Mesenchymal stem cell (in vitro differentiated cells and primary cell): ENCODE results near the gene IFT88.

Source experiments
- DNase-seq: peaks from one replicate; pipeline ENCODE4 v3.0.0-alpha.2; 2013
- H2AFZ ChIP-seq: one replicate; pipeline ENCODE4 v1.6.1; 2013; ENCODE audit warnings: low read depth, mild to moderate bottlenecking, control low read depth, inconsistent platforms, low read length, moderate library complexity
- H2AK5ac ChIP-seq: 2 replicates; pipeline ENCODE4 v1.6.1; 2013; ENCODE audit warnings: low read length, moderate library complexity, mild to moderate bottlenecking, inconsistent platforms; ENCODE audit not compliant: severe bottlenecking
- H2BK120ac ChIP-seq: one replicate; pipeline ENCODE4 v1.6.1; 2013; ENCODE audit warnings: low read depth, mild to moderate bottlenecking, inconsistent platforms, low read length, moderate library complexity
- H2BK12ac ChIP-seq, 2 experiments: one replicate each; pipeline ENCODE4 v1.6.1; 2013; ENCODE audit warnings: inconsistent platforms in 2 of 2, low read length in 2 of 2, mild to moderate bottlenecking in 2 of 2, moderate library complexity in 2 of 2, control low read depth in 1 of 2
- H2BK15ac ChIP-seq: one replicate; pipeline ENCODE4 v1.6.1; 2013; ENCODE audit warnings: mild to moderate bottlenecking, low read depth, inconsistent platforms; ENCODE audit not compliant: poor library complexity, severe bottlenecking
- H2BK5ac ChIP-seq: 2 replicates; pipeline ENCODE4 v1.6.1; 2013; ENCODE audit warnings: low read depth, mild to moderate bottlenecking, low read length, control low read depth, inconsistent platforms; ENCODE audit not compliant: poor library complexity, severe bottlenecking
- H3K14ac ChIP-seq, 2 experiments: one replicate each; pipeline ENCODE4 v1.6.1; 2013; ENCODE audit warnings: inconsistent platforms in 2 of 2, low read length in 2 of 2, control low read depth in 1 of 2, mild to moderate bottlenecking in 1 of 2, moderate library complexity in 1 of 2
- H3K18ac ChIP-seq, 2 experiments: one replicate each; pipeline ENCODE4 v1.6.1; 2013; ENCODE audit warnings: inconsistent platforms in 2 of 2, low read length in 2 of 2, control low read depth in 1 of 2, low read depth in 1 of 2, mild to moderate bottlenecking in 1 of 2
- H3K23ac ChIP-seq, 2 experiments: one replicate each; pipeline ENCODE4 v1.6.1; 2013; ENCODE audit warnings: inconsistent platforms in 2 of 2, low read length in 2 of 2, mild to moderate bottlenecking in 2 of 2, moderate library complexity in 2 of 2, control low read depth in 1 of 2
- H3K27ac ChIP-seq: 2 replicates; pipeline ENCODE4 v1.5.1; 2013; ENCODE audit warnings: mild to moderate bottlenecking, moderate library complexity, low read length, control low read depth, inconsistent platforms; ENCODE audit not compliant: poor library complexity, severe bottlenecking
- H3K27me3 ChIP-seq, 2 experiments: 2 replicates each; pipeline versions ENCODE4 v1.6.1 to v1.7.0; 2013; ENCODE audit warnings: low read length in 2 of 2, mild to moderate bottlenecking in 2 of 2, moderate library complexity in 2 of 2, control low read depth in 1 of 2, inconsistent platforms in 1 of 2; ENCODE audit not compliant: control insufficient read depth in 1 of 2, insufficient read depth in 1 of 2
- H3K36me3 ChIP-seq, 2 experiments: 2 replicates each; pipeline versions ENCODE4 v1.6.1 to v1.7.0; 2013; ENCODE audit warnings: low read length in 2 of 2, control low read depth in 1 of 2, inconsistent platforms in 1 of 2, low read depth in 1 of 2, mild to moderate bottlenecking in 1 of 2; ENCODE audit not compliant: insufficient read depth in 2 of 2, control insufficient read depth in 1 of 2
- H3K4ac ChIP-seq, 2 experiments: one replicate each; pipeline ENCODE4 v1.6.1; 2013; ENCODE audit warnings: inconsistent platforms in 2 of 2, low read length in 2 of 2, mild to moderate bottlenecking in 2 of 2, moderate library complexity in 2 of 2, control low read depth in 1 of 2, low read depth in 1 of 2
- H3K4me1 ChIP-seq: 2 replicates; pipeline ENCODE4 v1.6.1; 2013; ENCODE audit warnings: low read depth, low read length, control low read depth; ENCODE audit not compliant: control insufficient read depth, insufficient read depth
- H3K4me2 ChIP-seq: 2 replicates; pipeline ENCODE4 v1.6.1; 2013; ENCODE audit warnings: low read length, mild to moderate bottlenecking, inconsistent platforms; ENCODE audit not compliant: poor library complexity, severe bottlenecking
- H3K4me3 ChIP-seq, 2 experiments: 2 replicates each; pipeline versions ENCODE4 v1.5.1 to v1.7.0; 2013; ENCODE audit warnings: low read length in 2 of 2, mild to moderate bottlenecking in 2 of 2, control low read depth in 1 of 2, low read depth in 1 of 2; ENCODE audit not compliant: insufficient read depth in 1 of 2
- H3K79me1 ChIP-seq: replicated peaks from 2 replicates; pipeline ENCODE4 v1.6.1; 2013; ENCODE audit warnings: mild to moderate bottlenecking, control low read depth, low read length, inconsistent platforms; ENCODE audit not compliant: poor library complexity, severe bottlenecking
- H3K9ac ChIP-seq: 2 replicates; pipeline ENCODE4 v1.7.0; 2013; ENCODE audit warnings: mild to moderate bottlenecking, low read length, moderate library complexity
- H3K9me3 ChIP-seq: 2 replicates; pipeline ENCODE4 v1.7.0; 2013; ENCODE audit warnings: mild to moderate bottlenecking, low read length; ENCODE audit not compliant: control insufficient read depth
- H4K8ac ChIP-seq: one replicate; pipeline ENCODE4 v1.6.1; 2013; ENCODE audit warnings: inconsistent platforms, mild to moderate bottlenecking, low read length, moderate library complexity
- H4K91ac ChIP-seq: one replicate; pipeline ENCODE4 v1.6.1; 2013; ENCODE audit warnings: mild to moderate bottlenecking, low read length, inconsistent platforms
- WGBS: methylation state at CpG from one replicate; pipeline ENCODE4 v1.1.7; 2013; ENCODE audit warnings: mixed read lengths; 5-methylcytosine and 5-hydroxymethylcytosine counted together

Gene IFT88

GRCh38 chr13:20709782-20710181 is 142.8 kb downstream of the IFT88 start:
- H3K23ac ChIP-seq = no peak overlapping the region
- H3K36me3 ChIP-seq = no peaks in the 10 kb centered on the region

GRCh38 chr13:20711301-20712044 is 144.5 kb downstream of the IFT88 start:
- peaks cover 0 to 5% of the 10 kb centered on the region in 2 experiments for H3K27me3 ChIP-seq

More at GRCh38 chr13:20709782-20710181, 142.8 kb downstream of the IFT88 start:
- Histone ChIP-seq H4K8ac (no peak overlapping the region), H2AK5ac (no peak overlapping the region), H3K9me3 (no peaks in the 10 kb centered on the region), H3K4me2 (no peak overlapping the region), H3K18ac (no peak overlapping the region), H3K79me1 (no peaks in the 10 kb centered on the region), H2AFZ (no peak overlapping the region), H3K4me3 (no peak overlapping the region), H2BK5ac (no peak overlapping the region), H4K91ac (no peak overlapping the region), H3K27ac (no peak overlapping the region), H2BK15ac (no peak overlapping the region), H3K4me1 (peaks cover 2% of the 10 kb centered on the region), H2BK120ac (no peak overlapping the region), H3K4ac (no peak overlapping the region), H2BK12ac (no peak overlapping the region), H3K14ac (no peak overlapping the region), H3K9ac (peak overlapping the region; percentile 54), H3K27me3 (peaks cover 0 to 10% of the 10 kb centered on the region in 2 experiments)
- 80% methylated on average over 3 of the region's 4 CpGs for WGBS
- peak; percentile 4 for DNase-seq

DNA sequence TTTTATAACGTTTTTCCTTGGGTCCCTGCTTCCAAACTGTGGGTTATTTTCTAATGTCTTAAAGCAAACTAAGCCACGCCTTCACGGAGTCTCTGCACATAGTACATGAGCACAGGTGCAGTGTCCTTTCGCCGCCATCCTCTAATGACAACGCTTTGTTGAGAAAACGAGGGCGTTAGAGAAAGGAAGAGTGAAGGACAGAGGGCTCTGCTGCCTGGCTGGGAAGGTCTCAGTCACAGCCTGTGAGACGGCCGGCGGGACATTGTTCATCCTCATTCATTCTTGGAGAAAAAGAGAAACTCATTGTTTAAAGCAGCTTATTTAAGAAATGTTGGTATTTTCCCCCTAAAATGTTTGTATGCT is 146.0 kb downstream of the IFT88 start:
- no peak overlapping the region for H3K14ac ChIP-seq
- H3K4ac ChIP-seq = no peak overlapping the region
- no peaks in the 10 kb centered on the region for H3K9me3 ChIP-seq
- no peak for DNase-seq
- H2BK12ac ChIP-seq = no peak overlapping the region
- H3K27me3 ChIP-seq = peaks cover 0 to 5% of the 10 kb centered on the region in 2 experiments
- H3K23ac ChIP-seq = no peak overlapping the region
- no peak overlapping the region for H2BK120ac ChIP-seq
- 44% methylated on average over 10 of the region's 11 CpGs for WGBS
- H3K4me1 ChIP-seq = peaks cover 2% of the 10 kb centered on the region
- H3K79me1 ChIP-seq = no peaks in the 10 kb centered on the region
- no peak overlapping the region for H4K8ac ChIP-seq
- H4K91ac ChIP-seq = no peak overlapping the region
- no peak overlapping the region for H3K27ac ChIP-seq
- H3K9ac ChIP-seq = peak overlapping the region; percentile 83
- H3K18ac ChIP-seq = no peak overlapping the region
- no peak overlapping the region for H3K4me2 ChIP-seq
- no peak overlapping the region for H2BK15ac ChIP-seq
- no peak overlapping the region for H2AFZ ChIP-seq
- H3K36me3 ChIP-seq = no peaks in the 10 kb centered on the region
- H2BK5ac ChIP-seq = no peak overlapping the region
- H2AK5ac ChIP-seq = no peak overlapping the region
- peak overlapping the region in 1 of 2 experiments; percentile 67 for H3K4me3 ChIP-seq

More at GRCh38 chr13:20711301-20712044, 144.5 kb downstream of the IFT88 start:
- no peak overlapping the region for H3K4ac ChIP-seq
- H3K9ac ChIP-seq = no peak overlapping the region
- no peak overlapping the region for H2AK5ac ChIP-seq
- no peak overlapping the region for H3K4me3 ChIP-seq
- H4K8ac ChIP-seq = no peak overlapping the region
- peak; percentile 16 for DNase-seq
- no peaks in the 10 kb centered on the region for H3K79me1 ChIP-seq
- H3K36me3 ChIP-seq = no peaks in the 10 kb centered on the region
- no peak overlapping the region for H2BK15ac ChIP-seq
- no peak overlapping the region for H3K23ac ChIP-seq
- no peak overlapping the region for H4K91ac ChIP-seq
- WGBS = 92% methylated on average over 12 of the region's 13 CpGs
- H3K4me2 ChIP-seq = no peak overlapping the region
- H2BK12ac ChIP-seq = no peak overlapping the region
- no peak overlapping the region for H2AFZ ChIP-seq
- H3K14ac ChIP-seq = no peak overlapping the region
- no peak overlapping the region for H3K27ac ChIP-seq
- H3K18ac ChIP-seq = no peak overlapping the region
- peaks cover 2% of the 10 kb centered on the region for H3K4me1 ChIP-seq
- H3K9me3 ChIP-seq = no peaks in the 10 kb centered on the region
- H2BK5ac ChIP-seq = no peak overlapping the region
- H2BK120ac ChIP-seq = no peak overlapping the region

- Histone ChIP-seq H2BK5ac (no peak overlapping the region), H4K91ac (no peak overlapping the region), H2BK120ac (no peak overlapping the region), H3K9me3 (no peaks in the 10 kb centered on the region), H3K14ac (no peak overlapping the region), H3K27me3 (peaks cover 0 to 5% of the 10 kb centered on the region in 2 experiments), H3K23ac (no peak overlapping the region), H4K8ac (no peak overlapping the region), H2BK12ac (no peak overlapping the region), H3K18ac (no peak overlapping the region), H3K9ac (peak overlapping the region; percentile 83), H2AFZ (no peak overlapping the region), H3K4me3 (peak overlapping the region in 1 of 2 experiments; percentile 67), H3K4me1 (peaks cover 2% of the 10 kb centered on the region), H2AK5ac (no peak overlapping the region), H3K4me2 (no peak overlapping the region), H3K36me3 (no peaks in the 10 kb centered on the region), H3K27ac (no peak overlapping the region), H2BK15ac (no peak overlapping the region), H3K4ac (no peak overlapping the region), H3K79me1 (no peaks in the 10 kb centered on the region)
- peak; percentile 23 for DNase-seq
- 76% methylated on average over 11 of the region's 11 CpGs for WGBS
Measured at GRCh38 chr13:20713751-20714150, 146.8 kb downstream of the IFT88 start.
